Measurements from ENCODE around the gene RASAL1.

The RASAL1 gene

DNA sequence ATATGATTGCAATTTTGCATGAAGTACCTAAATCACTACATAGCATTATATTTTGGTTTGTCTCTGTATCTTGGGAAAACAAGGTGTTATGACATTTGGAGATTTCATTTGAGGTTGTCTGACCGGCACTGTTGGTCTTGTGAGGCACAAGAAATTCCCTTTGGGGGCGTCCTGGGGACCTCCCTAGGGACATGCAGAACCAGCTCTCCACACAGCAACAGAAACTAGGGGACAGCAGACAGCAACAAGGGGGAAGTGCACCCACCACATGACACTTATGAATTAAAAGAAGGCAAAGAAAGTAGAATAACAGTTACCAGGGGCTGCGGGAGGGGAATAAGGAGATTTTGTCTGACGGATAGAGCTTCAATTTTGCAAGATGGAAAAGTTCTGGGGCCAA, 35.4 kb upstream of the RASAL1 start:
- DNase-seq (ENCODE audit: low read depth), result no peak
- TF ChIP-seq, protein P1, sequence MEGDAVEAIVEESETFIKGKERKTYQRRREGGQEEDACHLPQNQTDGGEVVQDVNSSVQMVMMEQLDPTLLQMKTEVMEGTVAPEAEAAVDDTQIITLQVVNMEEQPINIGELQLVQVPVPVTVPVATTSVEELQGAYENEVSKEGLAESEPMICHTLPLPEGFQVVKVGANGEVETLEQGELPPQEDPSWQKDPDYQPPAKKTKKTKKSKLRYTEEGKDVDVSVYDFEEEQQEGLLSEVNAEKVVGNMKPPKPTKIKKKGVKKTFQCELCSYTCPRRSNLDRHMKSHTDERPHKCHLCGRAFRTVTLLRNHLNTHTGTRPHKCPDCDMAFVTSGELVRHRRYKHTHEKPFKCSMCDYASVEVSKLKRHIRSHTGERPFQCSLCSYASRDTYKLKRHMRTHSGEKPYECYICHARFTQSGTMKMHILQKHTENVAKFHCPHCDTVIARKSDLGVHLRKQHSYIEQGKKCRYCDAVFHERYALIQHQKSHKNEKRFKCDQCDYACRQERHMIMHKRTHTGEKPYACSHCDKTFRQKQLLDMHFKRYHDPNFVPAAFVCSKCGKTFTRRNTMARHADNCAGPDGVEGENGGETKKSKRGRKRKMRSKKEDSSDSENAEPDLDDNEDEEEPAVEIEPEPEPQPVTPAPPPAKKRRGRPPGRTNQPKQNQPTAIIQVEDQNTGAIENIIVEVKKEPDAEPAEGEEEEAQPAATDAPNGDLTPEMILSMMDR (IDR thresholded peaks at IDR 0.05; ENCODE audit: insufficient read depth, low read depth, low read length, missing control alignments), result no peak
- no peak overlapping the region for H3K4me3 ChIP-seq (ENCODE audit: low read length)

DNA sequence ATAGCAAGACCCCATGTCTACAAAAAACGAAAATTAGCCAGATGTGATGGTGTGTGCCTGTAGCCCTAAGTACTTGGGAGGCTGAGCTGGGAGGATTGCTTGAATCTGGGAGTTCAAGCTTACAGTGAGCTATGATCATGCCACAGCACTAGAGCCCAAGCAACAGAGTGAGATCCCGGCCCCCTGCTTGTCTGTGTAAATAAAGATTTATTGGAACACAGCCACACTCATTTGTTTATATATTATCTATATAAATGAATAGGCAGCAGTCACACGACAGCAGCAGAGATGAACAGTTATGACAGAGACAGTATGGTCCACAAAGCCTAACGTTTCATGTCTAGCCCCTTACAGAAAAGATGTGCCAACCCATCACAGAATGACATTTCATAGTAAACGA, 34.9 kb upstream of the RASAL1 start:
- no peak overlapping the region for H3K4me3 ChIP-seq (ENCODE audit: low read length)
- TF ChIP-seq, protein P1 (IDR thresholded peaks at IDR 0.05; ENCODE audit: insufficient read depth, low read depth, low read length, missing control alignments), result no peak

DNA sequence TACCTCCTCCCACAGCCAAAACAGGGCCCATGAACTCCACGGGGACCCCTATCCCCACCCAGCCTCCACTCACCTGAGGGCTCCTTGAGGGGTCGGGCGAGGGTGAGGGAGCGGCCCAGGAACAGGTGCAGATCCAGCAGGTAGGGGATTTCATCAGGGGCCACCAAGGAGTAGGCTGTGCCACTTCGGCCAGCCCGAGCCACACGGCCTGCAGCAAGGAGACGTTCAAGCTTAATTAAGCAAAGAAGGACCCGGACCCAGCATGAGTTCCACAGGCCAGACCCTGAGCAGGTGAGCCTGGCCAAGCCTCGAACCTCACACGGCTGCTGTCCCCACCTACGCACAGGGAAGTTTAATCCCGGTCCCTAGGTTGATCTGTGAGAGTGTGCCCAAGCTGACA, 34.1 kb upstream of the RASAL1 start:
- DNase-seq (ENCODE audit: low read depth), result no peak
- no peak overlapping the region for H3K4me3 ChIP-seq (ENCODE audit: low read length)
- TF ChIP-seq, protein P1 (IDR thresholded peaks at IDR 0.05; ENCODE audit: insufficient read depth, low read depth, low read length, missing control alignments), result no peak

More for the DNA sequence above, 34.9 kb upstream of the RASAL1 start:
- no peak for DNase-seq (ENCODE audit: low read depth)

DNA sequence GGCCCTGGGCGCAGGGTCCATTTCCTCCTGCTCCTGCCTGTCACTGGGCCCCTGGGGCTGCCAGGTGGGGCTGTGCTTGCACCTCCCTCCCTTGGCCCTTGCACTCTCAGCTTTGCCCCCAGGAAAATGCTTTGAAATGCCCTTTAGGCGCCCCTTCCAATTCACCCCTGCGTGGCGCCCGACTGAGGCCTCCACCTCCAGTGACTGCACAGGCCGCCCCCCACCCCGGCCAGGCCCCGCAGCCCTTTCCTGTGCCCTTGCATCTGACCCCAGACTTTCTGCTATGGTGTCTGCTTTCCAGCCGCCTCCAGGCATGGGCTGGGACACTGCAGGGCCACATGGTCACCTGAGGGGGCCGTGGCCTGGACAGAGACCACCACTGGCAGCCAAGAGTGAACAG, 32.3 kb upstream of the RASAL1 start:
- TF ChIP-seq, protein P1 (IDR thresholded peaks at IDR 0.05; ENCODE audit: insufficient read depth, low read depth, low read length, missing control alignments), result no peak
- DNase-seq (ENCODE audit: low read depth), result no peak
- no peak overlapping the region for H3K4me3 ChIP-seq (ENCODE audit: low read length)

DNA sequence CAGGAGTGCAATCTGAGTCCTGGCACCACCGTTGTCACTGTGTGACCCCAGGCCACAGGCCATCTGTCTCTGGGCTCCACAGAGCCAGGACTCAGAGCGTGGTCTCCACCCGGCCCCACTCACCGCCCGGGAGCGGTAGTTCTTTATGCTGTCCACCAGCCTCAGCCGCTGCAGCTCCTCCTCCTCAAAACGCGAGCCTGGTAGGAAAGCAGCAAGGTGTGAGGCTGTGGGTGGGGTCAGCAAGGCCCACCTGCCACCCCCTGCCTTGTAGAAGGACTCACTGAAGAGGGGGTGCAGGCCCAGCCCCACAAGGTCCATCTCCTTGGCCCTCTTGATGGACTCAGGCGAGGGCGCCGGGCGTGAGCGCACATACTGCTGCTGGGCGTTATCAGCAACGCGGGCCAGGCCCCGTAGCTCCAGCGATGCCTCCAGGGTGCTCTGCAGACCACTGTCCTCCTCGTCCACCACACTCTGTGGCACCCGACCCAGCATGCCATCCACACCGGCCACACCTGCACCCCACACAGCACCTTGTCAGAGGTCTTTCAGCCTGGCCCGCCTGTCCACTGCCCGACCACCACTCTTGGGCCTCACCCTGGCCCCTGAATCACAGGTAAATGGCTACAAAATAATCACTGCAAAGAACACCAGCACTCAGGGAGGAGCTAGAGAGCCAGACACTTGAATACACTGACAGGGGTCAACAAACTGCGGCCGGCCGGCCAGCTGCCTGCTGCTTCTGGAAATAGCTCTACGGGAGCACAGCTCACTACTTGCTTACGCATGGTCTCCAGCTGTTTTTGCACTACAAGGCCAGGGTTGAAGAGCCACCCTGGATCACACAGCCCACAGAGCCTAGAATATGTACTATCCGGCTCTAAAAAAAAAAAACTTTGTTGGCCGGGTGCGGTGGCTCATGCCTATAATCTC, 30.2 kb upstream of the RASAL1 start:
- DNase-seq (ENCODE audit: low read depth), result no peak
- TF ChIP-seq, protein P1 (IDR thresholded peaks at IDR 0.05; ENCODE audit: insufficient read depth, low read depth, low read length, missing control alignments), result no peak
- H3K4me3 ChIP-seq (ENCODE audit: low read length), result no peak overlapping the region

DNA sequence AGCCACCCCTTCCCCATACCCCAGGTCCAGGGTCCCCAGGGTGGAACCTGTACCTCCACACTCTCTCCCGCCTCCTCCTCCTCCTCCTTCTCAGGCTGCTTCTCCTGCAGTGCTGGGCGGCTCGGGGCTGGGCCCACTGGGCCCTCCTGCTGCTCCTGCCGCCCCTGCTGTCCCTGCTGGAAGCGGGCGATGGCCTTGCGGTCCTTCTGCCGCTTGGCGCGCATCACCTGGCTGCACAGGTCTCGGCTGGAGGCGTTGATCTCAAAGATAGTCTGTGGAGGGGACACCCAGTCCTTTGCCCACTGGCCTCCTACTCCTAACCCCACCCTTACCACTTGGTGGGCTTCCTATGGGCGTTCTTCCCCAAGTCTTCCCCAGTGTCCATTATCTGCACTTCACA, 28.5 kb upstream of the RASAL1 start:
- H3K4me3 ChIP-seq (ENCODE audit: low read length), result no peak overlapping the region
- TF ChIP-seq, protein P1 (IDR thresholded peaks at IDR 0.05; ENCODE audit: insufficient read depth, low read depth, low read length, missing control alignments), result no peak
- no peak for DNase-seq (ENCODE audit: low read depth)

DNA sequence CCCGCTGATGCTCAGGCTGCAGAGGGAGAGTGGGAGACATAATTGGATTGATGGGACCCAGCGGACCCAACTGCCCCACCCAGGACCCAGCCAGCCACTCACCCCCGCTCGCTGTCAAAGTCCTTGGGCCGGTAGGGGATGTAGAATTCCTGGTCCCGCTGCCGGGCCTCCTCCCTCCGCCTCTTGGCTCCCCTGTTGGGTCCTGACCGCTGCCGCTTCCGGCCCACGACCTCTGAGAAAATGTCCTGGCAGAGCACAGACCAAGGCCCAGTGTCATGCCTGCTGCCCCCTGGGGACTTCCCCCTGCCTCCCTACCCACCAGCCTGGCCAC, 27.4 kb upstream of the RASAL1 start:
- H3K4me3 ChIP-seq (ENCODE audit: low read length), result no peak overlapping the region
- TF ChIP-seq, protein P1 (IDR thresholded peaks at IDR 0.05; ENCODE audit: insufficient read depth, low read depth, low read length, missing control alignments), result no peak
- DNase-seq (ENCODE audit: low read depth), result no peak
